ENCODE data around the gene OPTN.
"Not testable (repeated sequence)": the region's sequence is repeated elsewhere in the genome, so short reads cannot be mapped to it uniquely, and the experiment has no call there.

OPTN gene

GRCh38 chr10:13091801-13092200, 8.2 kb upstream of the OPTN start:
- DNase-seq: no peak

- DNase-seq: no peak
Observed at GRCh38 chr10:13092291-13093102, 7.5 kb upstream of the OPTN start.

DNA sequence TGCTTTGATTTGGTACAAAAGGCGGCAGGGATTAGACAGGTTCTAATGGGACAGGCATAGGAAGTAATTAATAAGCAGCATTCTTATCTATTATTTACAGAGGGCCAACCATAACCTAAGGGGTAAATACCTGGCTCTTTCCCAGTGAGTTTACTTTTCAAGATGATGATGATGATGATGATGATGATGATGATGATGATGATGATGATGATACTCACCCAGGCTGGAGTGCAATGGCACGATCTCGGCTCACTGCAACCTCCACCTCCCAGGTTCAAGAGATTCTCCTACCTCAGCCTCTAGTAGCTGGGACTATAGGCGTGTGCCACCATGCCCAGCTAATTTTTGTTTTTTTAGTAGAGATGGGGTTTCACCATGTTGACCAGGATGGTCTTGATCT, 5.9 kb upstream of the OPTN start:
- DNase-seq: not testable (repeated sequence)

DNA sequence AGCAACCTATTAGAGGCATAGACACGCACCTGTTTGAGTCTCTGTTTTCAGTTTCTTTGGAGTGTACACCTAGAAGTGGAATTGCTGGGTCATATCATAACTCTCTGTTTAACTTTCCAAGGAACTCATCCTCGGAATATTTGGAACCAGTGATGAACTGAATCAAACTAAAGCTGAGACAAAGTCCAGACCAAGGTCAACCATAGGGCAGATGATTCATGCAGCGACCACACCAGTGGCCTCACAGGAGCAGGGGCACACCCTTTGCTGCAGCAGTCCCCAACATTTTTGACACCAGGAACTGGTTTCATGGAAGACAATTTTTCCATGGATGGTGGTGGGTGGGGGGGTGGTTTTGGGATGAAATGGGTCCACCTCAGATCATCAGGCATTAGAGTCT, 4.9 kb upstream of the OPTN start:
- no peak for DNase-seq

GRCh38 chr10:13095929-13096328, 4.0 kb upstream of the OPTN start:
- no peak for DNase-seq

GRCh38 chr10:13099144-13099665, 758 bp upstream of the OPTN start:
- peak; percentile 68 for DNase-seq

GRCh38 chr10:13100349-13101294, 659 bp downstream of the OPTN start:
- peak; percentile 61 for DNase-seq

DNA sequence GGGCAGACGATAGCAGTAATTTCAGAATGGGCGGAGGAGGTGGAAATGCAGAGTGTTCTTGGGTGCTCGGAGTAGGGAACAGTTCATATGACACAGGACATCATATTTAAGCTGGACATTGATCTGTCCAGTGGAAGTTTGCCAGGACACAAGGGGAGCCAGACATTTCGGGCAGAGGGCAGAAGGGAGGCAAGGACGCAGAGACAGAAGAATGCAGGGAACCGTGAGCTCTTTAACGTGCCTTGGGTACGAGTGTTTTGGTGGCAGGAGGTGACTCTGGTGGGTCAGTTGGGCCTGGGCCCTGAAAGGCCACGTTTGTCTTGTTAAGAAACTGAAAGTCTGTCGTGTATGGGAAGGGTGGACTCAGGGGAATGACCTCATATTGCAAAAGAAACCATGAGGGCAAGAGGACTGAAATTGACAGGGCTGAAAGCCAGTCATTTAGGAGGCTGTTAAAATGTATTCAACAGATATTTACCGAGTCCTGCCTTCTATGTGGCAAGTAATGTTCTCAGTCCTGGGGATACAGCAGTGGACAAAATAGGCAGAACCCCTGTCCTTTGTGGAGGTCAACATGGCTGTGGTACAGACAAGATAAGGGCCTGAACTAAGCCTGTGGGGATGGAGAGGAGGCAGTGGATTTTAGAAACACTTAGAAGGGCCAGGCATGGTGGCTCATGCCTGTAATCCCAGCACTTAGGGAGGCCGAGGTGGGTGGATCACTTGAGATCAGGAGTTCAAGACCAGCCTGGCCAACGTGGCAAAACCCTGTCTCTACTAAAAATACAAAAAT, 2.2 kb downstream of the OPTN start:
- peak; percentile 86 for DNase-seq

- DNase-seq: no peak
Observed at GRCh38 chr10:13103554-13103953, 3.6 kb downstream of the OPTN start.

DNA sequence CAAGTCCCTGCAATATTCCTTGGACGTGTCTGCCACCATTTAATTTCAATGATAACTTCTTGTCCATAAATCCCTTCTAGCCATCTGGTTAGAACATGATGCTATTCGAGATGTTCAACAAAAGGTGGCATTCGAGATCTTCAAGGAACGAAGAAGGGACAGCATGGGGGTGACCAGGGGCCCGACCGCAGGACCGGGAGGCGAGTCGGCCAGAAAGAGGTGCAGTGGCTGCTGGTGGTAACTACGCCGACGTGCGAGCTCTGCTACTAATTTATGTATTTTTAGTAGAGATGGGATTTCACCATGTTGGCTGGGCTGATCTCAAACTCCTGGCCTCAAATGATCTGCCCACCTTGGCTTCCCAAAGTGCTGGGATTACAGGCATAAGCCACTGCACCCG, 4.7 kb downstream of the OPTN start:
- no peak for DNase-seq

DNA sequence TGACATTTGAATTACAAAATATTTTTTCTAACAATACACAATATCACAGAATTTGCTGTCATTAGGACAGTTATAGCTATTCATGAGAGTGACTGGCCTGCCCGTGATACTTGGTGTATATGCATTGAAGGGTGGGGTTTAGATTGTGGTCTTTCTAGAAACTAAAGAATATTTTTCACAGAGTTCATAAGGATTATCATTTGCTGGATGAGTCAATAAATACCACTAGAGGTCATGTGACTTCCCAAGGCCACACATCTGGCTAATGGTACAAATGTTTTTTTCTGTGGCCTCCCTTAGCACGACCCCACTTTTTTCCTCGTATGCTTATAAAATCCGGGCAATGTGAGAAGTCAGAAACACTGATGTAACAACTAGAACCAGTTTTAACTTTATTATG, 5.2 kb downstream of the OPTN start:
- no peak for DNase-seq

- DNase-seq: no peak
Observed at GRCh38 chr10:13106387-13107045, 6.6 kb downstream of the OPTN start.

DNA sequence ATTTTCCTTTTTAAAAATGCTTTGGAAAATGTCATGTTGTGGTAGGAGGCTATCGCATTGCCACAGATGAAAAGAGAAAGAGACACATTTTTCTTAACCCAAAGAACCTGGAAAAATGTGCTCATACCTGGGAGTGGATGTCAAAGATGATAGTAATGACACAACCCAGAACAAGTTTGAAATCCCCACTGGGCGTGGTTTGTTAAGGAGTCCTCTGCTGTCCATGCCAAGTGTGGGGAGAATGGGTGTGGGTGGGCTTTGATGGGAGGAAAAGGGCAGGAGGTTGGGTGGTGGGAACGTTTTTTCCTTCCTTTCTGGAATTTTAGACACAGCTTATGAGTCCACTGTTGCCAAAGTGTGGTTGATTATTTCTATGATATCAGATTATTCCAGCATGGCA, 10.9 kb downstream of the OPTN start:
- DNase-seq: no peak

- no peak for DNase-seq
Observed at GRCh38 chr10:13113544-13113943, 13.6 kb downstream of the OPTN start.

GRCh38 chr10:13115832-13116803, 16.2 kb downstream of the OPTN start:
- peak; percentile 42 for DNase-seq

GRCh38 chr10:13117841-13118783, 18.1 kb downstream of the OPTN start:
- DNase-seq: peak; percentile 92

- DNase-seq: peak; percentile 56
Observed at GRCh38 chr10:13118784-13119410, 18.9 kb downstream of the OPTN start.

DNA sequence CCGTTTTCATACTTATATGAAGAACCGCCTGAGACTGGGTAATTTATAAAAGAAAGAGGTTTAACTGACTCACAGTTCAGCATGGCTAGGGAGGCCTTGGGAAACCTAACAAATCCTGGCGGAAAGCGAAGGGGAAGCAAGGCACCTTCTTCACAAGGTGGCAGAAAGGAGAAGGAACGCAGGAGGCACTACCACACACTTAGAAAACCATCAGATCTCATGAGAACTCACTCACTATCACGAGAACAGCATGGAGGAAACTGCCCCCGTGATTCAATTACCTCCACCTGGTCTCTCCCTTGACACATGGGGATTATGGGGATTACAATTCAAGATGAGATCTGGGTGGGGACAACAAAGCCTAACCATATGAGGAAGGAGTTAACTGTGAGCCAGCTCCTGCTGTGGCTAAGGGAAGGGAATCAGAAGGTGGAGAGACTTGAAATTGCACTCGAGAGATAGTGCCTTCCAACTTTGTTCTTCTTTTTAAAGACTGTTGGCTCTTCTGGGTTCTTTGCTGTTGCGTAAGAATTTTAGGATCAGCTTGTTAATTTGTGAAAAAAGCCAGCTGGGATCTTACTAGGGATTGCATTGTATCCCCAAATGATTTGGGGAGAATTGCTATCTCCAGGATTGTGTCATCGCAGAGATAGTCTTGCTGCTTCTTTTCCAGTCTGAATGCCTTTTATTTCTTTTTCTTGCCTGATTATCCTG, 21.0 kb downstream of the OPTN start:
- no peak for DNase-seq

- no peak for DNase-seq
Observed at GRCh38 chr10:13121500-13121854, 21.5 kb downstream of the OPTN start.
